ENCODE measurements around the gene TRPM7. TPM values are rescaled to one million over a fixed set of nuclear protein-coding genes. Genes with fewer than 3 reads are reported as not detected.
A peak's percentile ranks its signal among the peaks of the same experiment; 100 is the strongest.

Gene TRPM7
- total and polyA plus RNA-seq, 4 donors, result 6.3 to 81.1 (median 24.0) TPM

- DNase-seq (ENCODE audit: low spot score), result no peak
- 35% methylated on average over 1 of the region's 1 CpG for WGBS
- H3K27me3 ChIP-seq (ENCODE audit: control insufficient read depth in 4 of 4, insufficient read depth in 4 of 4, low read length in 3 of 4), result no peaks in the 10 kb centered on the region
- H3K4me1 ChIP-seq (ENCODE audit: control insufficient read depth in 4 of 4, insufficient read depth in 4 of 4, low read length in 3 of 4), result peaks cover 6 to 19% (median 12%) of the 10 kb centered on the region in 4 donors
- no peak overlapping the region for H3K9ac ChIP-seq (ENCODE audit: low read depth in 1 of 2, low read length in 2 of 2)
- no peak overlapping the region for H3K27ac ChIP-seq (ENCODE audit: low read depth in 1 of 2, low read length in 2 of 2)
- no peak overlapping the region for H3K4me3 ChIP-seq (ENCODE audit: low read depth in 1 of 3, low read length in 3 of 3)
- TF ChIP-seq JUND (IDR thresholded peaks at IDR 0.05), result peak in 1 of 2 donors; percentile 9
- TF ChIP-seq EGR1 (IDR thresholded peaks at IDR 0.05; ENCODE audit: low read depth in 2 of 2), result no peak
- TF ChIP-seq GABPA (IDR thresholded peaks at IDR 0.05 in 1 of 2, conservative IDR thresholded peaks at IDR 0.05 in 1 of 2), result no peak
- TF ChIP-seq RAD21 (IDR thresholded peaks at IDR 0.05), result peak in 1 of 2 donors; percentile 30
- TF ChIP-seq MAX (IDR thresholded peaks at IDR 0.05), result peak; percentile 24
- TF ChIP-seq RXRA (IDR thresholded peaks at IDR 0.05), result peak; percentile 10 to 51
- TF ChIP-seq FOXA1 (IDR thresholded peaks at IDR 0.05), result no peak
- TF ChIP-seq REST (IDR thresholded peaks at IDR 0.05), result no peak
- peak; percentile 25 for TF ChIP-seq YY1 (IDR thresholded peaks at IDR 0.05)
- TF ChIP-seq ZBTB33 (IDR thresholded peaks at IDR 0.05), result peak; percentile 22
- TF ChIP-seq FOXA2 (IDR thresholded peaks at IDR 0.05), result no peak
- no peak for TF ChIP-seq ATF3 (IDR thresholded peaks at IDR 0.05)
- peak; percentile 77 to 81 for TF ChIP-seq HNF4A (conservative IDR thresholded peaks at IDR 0.05)
- TF ChIP-seq SP1 (IDR thresholded peaks at IDR 0.05), result peak; percentile 47
- no peak for TF ChIP-seq TAF1 (conservative IDR thresholded peaks at IDR 0.05)
- TF ChIP-seq NR2F2 (IDR thresholded peaks at IDR 0.05), result no peak
- no peak for TF ChIP-seq CTCF (IDR thresholded peaks at IDR 0.05; ENCODE audit: low read depth, low read length, missing input control)
- peak; percentile 49 for TF ChIP-seq HNF4G (IDR thresholded peaks at IDR 0.05)
- H3K9me3 ChIP-seq (ENCODE audit: control insufficient read depth in 4 of 4, low read length in 3 of 4), result no peaks in the 10 kb centered on the region
- peaks cover 2 to 5% (median 2%) of the 10 kb centered on the region in 4 donors for H3K36me3 ChIP-seq (ENCODE audit: control insufficient read depth in 4 of 4, insufficient read depth in 3 of 4, low read depth in 1 of 4, low read length in 3 of 4)
These were observed 17.0 kb downstream of the TRPM7 start for GRCh38 chr15:50669611-50670010.

Measured in liver (tissue), 9 donors.